Measurements from ENCODE around the gene ATP5MC2. TPM values are rescaled to one million over a fixed set of nuclear protein-coding genes. Genes with fewer than 3 reads are reported as not detected.
A peak's percentile ranks its signal among the peaks of the same experiment; 100 is the strongest.
"Not testable (repeated sequence)": the region's sequence is repeated elsewhere in the genome, so short reads cannot be mapped to it uniquely, and the experiment has no call there.

Gene ATP5MC2
- total RNA-seq, 2 experiments from 2014 or later, result 274 to 286 TPM

DNA sequence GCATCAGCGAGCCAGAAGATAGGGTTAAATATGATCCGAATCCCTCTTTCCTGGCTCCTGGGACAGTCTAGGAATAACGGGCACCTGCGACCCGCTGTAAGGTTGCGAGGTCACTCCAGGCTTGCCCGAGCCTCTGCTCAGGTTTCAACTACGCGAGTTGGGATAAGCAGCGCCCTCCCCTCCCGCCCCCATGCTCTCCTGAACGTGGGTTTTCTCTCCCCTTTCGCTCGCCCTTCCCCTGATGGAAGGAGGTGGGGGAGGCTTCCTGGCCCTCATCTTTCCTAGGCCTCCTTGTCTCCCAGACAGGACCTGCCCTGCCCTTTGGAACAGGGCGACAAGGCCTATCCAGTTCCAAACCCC is 753 bp upstream of the ATP5MC2 start:
- peaks cover 29% of the 10 kb centered on the region for H3K4me1 Mint-ChIP-seq
- peak overlapping the region; percentile 95 for H3K27ac Mint-ChIP-seq
- DNase-seq, result peak; percentile 12
- peak overlapping the region; percentile 95 for H3K4me3 Mint-ChIP-seq
- peaks cover 21% of the 10 kb centered on the region for H3K36me3 Mint-ChIP-seq
- H3K9me3 Mint-ChIP-seq, result no peaks in the 10 kb centered on the region
- peaks cover 24% of the 10 kb centered on the region for H3K27me3 Mint-ChIP-seq

- Mint-ChIP-seq H3K4me1 (peaks cover 34% of the 10 kb centered on the region), H3K36me3 (peaks cover 30% of the 10 kb centered on the region), H3K9me3 (no peaks in the 10 kb centered on the region), H3K27ac (peak overlapping the region; percentile 95), H3K4me3 (peak overlapping the region; percentile 95), H3K27me3 (peaks cover 24% of the 10 kb centered on the region)
- no peak for DNase-seq
These were observed 744 bp downstream of the ATP5MC2 start for GRCh38 chr12:53674977-53675700.

GRCh38 chr12:53670971-53671370 is 4.9 kb downstream of the ATP5MC2 start:
- H3K9me3 Mint-ChIP-seq, result no peaks in the 10 kb centered on the region
- no peak for DNase-seq
- no peak overlapping the region for H3K4me3 Mint-ChIP-seq
- no peak overlapping the region for H3K27ac Mint-ChIP-seq
- peaks cover 29% of the 10 kb centered on the region for H3K4me1 Mint-ChIP-seq
- H3K36me3 Mint-ChIP-seq, result peaks cover 45% of the 10 kb centered on the region
- no peaks in the 10 kb centered on the region for H3K27me3 Mint-ChIP-seq

GRCh38 chr12:53670308-53670707 is 5.6 kb downstream of the ATP5MC2 start:
- no peak for DNase-seq
- no peaks in the 10 kb centered on the region for H3K9me3 Mint-ChIP-seq
- H3K4me3 Mint-ChIP-seq, result no peak overlapping the region
- no peak overlapping the region for H3K27ac Mint-ChIP-seq
- peaks cover 50% of the 10 kb centered on the region for H3K36me3 Mint-ChIP-seq
- H3K4me1 Mint-ChIP-seq, result peaks cover 29% of the 10 kb centered on the region
- H3K27me3 Mint-ChIP-seq, result no peaks in the 10 kb centered on the region

GRCh38 chr12:53667080-53667479 is 8.8 kb downstream of the ATP5MC2 start:
- H3K4me3 Mint-ChIP-seq, result no peak overlapping the region
- DNase-seq, result no peak
- no peaks in the 10 kb centered on the region for H3K27me3 Mint-ChIP-seq
- H3K27ac Mint-ChIP-seq, result no peak overlapping the region
- H3K4me1 Mint-ChIP-seq, result peaks cover 9% of the 10 kb centered on the region
- H3K9me3 Mint-ChIP-seq, result no peaks in the 10 kb centered on the region
- peaks cover 41% of the 10 kb centered on the region for H3K36me3 Mint-ChIP-seq

GRCh38 chr12:53664936-53665335 is 10.9 kb downstream of the ATP5MC2 start:
- Mint-ChIP-seq H3K27ac (peak overlapping the region; percentile 2), H3K36me3 (peaks cover 35% of the 10 kb centered on the region)

GRCh38 chr12:53664191-53664590 is 11.7 kb downstream of the ATP5MC2 start:
- Mint-ChIP-seq H3K36me3 (peaks cover 28% of the 10 kb centered on the region), H3K9me3 (no peaks in the 10 kb centered on the region), H3K27ac (peak overlapping the region; percentile 2), H3K4me3 (no peak overlapping the region), H3K27me3 (no peaks in the 10 kb centered on the region), H3K4me1 (no peaks in the 10 kb centered on the region)
- DNase-seq, result no peak

More at GRCh38 chr12:53664936-53665335, 10.9 kb downstream of the ATP5MC2 start:
- Mint-ChIP-seq H3K27me3 (no peaks in the 10 kb centered on the region), H3K9me3 (no peaks in the 10 kb centered on the region), H3K4me3 (no peak overlapping the region), H3K4me1 (peaks cover 3% of the 10 kb centered on the region)
- no peak for DNase-seq

DNA sequence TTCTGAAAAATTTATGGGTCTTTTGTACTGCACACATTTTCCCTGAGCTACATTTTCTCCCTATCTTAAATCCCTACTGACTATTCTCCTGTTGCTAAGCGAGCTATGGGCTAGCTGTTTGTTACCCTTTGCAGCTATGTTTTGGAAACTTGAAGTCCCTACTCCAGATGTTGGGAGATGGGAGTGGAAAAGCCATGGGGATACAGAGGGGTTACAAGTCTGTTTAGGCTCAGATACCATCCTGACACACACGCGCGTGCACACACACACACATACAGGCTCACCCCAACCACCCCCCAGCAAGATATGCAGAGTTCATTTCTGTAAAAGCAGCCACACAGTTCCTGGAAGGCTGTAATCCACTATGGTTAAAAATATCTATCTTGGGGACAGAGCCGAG is 15.8 kb downstream of the ATP5MC2 start:
- no peaks in the 10 kb centered on the region for H3K9me3 Mint-ChIP-seq
- H3K27me3 Mint-ChIP-seq, result no peaks in the 10 kb centered on the region
- no peak overlapping the region for H3K27ac Mint-ChIP-seq
- no peak for DNase-seq
- H3K4me3 Mint-ChIP-seq, result no peak overlapping the region
- no peaks in the 10 kb centered on the region for H3K4me1 Mint-ChIP-seq
- H3K36me3 Mint-ChIP-seq, result peaks cover 17% of the 10 kb centered on the region

GRCh38 chr12:53659571-53659981 is 16.3 kb downstream of the ATP5MC2 start:
- no peaks in the 10 kb centered on the region for H3K27me3 Mint-ChIP-seq
- H3K27ac Mint-ChIP-seq, result no peak overlapping the region
- no peaks in the 10 kb centered on the region for H3K4me1 Mint-ChIP-seq
- H3K36me3 Mint-ChIP-seq, result peaks cover 16% of the 10 kb centered on the region
- no peaks in the 10 kb centered on the region for H3K9me3 Mint-ChIP-seq
- no peak for DNase-seq
- no peak overlapping the region for H3K4me3 Mint-ChIP-seq

- Mint-ChIP-seq H3K27me3 (no peaks in the 10 kb centered on the region), H3K9me3 (no peaks in the 10 kb centered on the region), H3K4me3 (no peak overlapping the region), H3K4me1 (no peaks in the 10 kb centered on the region), H3K27ac (no peak overlapping the region), H3K36me3 (peaks cover 12% of the 10 kb centered on the region)
- DNase-seq, result no peak
These were observed 16.8 kb downstream of the ATP5MC2 start for GRCh38 chr12:53659011-53659551.

DNA sequence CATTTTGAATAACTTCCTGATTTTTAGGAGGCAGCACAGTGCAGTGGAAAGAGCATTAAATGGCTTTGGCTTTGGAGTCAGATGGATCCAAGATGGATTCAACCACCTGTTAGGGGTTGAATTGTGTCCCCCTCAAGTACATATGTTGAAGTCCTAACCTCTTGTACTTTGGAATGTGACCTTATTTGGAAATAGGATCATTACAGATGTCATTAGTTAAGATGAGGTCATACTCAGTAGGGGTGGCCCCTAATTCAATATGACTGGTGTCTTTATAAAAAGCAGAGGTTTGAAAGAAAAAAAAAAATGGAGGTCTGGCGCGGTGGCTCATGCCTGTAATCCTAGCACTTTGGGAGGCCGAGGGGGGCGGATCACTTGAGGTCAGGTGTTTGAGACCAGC is 18.8 kb downstream of the ATP5MC2 start:
- H3K9me3 Mint-ChIP-seq, result no peaks in the 10 kb centered on the region
- no peaks in the 10 kb centered on the region for H3K4me1 Mint-ChIP-seq
- no peak for DNase-seq
- H3K27me3 Mint-ChIP-seq, result no peaks in the 10 kb centered on the region
- no peak overlapping the region for H3K27ac Mint-ChIP-seq
- H3K36me3 Mint-ChIP-seq, result peaks cover 6% of the 10 kb centered on the region
- H3K4me3 Mint-ChIP-seq, result no peak overlapping the region

- Mint-ChIP-seq H3K36me3 (no peaks in the 10 kb centered on the region), H3K4me3 (no peak overlapping the region), H3K27ac (no peak overlapping the region), H3K9me3 (no peaks in the 10 kb centered on the region), H3K4me1 (no peaks in the 10 kb centered on the region), H3K27me3 (no peaks in the 10 kb centered on the region)
- DNase-seq, result no peak
These were observed 22.3 kb downstream of the ATP5MC2 start for GRCh38 chr12:53653595-53653994.

DNA sequence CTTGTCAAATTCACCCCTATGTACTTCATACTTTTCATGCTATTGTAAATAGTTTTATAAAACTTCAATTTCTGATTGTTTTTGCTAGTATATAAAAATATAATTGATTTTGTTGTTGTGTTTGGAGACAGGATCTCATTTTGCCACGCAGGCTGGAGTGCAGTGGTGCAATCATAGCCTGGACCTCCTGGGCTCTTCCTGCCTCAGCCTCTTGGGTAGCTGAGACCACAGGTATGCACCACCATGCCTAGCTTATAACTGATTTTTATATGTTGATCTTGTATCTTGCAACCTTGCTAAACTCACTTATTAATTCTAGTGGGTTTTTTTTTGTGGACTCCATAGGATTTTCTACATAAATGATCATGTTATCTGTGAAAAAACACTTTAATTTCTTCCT is 23.5 kb downstream of the ATP5MC2 start:
- H3K27me3 Mint-ChIP-seq, result no peaks in the 10 kb centered on the region
- H3K9me3 Mint-ChIP-seq, result no peaks in the 10 kb centered on the region
- H3K4me1 Mint-ChIP-seq, result no peaks in the 10 kb centered on the region
- H3K4me3 Mint-ChIP-seq, result no peak overlapping the region
- DNase-seq, result no peak
- no peaks in the 10 kb centered on the region for H3K36me3 Mint-ChIP-seq
- H3K27ac Mint-ChIP-seq, result no peak overlapping the region

- Mint-ChIP-seq H3K4me1 (no peaks in the 10 kb centered on the region), H3K27ac (no peak overlapping the region), H3K27me3 (no peaks in the 10 kb centered on the region)
These were observed 24.1 kb downstream of the ATP5MC2 start for GRCh38 chr12:53651737-53652136.

GRCh38 chr12:53646300-53646699 is 29.6 kb downstream of the ATP5MC2 start:
- H3K4me3 Mint-ChIP-seq, H3K9me3 Mint-ChIP-seq, DNase-seq, H3K27me3 Mint-ChIP-seq, H3K27ac Mint-ChIP-seq, H3K4me1 Mint-ChIP-seq, H3K36me3 Mint-ChIP-seq: not testable (repeated sequence)

More at GRCh38 chr12:53651737-53652136, 24.1 kb downstream of the ATP5MC2 start:
- Mint-ChIP-seq H3K4me3 (no peak overlapping the region), H3K36me3 (no peaks in the 10 kb centered on the region), H3K9me3 (no peaks in the 10 kb centered on the region)
- no peak for DNase-seq

- Mint-ChIP-seq H3K27ac (no peak overlapping the region), H3K36me3 (peaks cover 1% of the 10 kb centered on the region), H3K27me3 (no peaks in the 10 kb centered on the region), H3K4me3 (no peak overlapping the region), H3K9me3 (peaks cover 2% of the 10 kb centered on the region), H3K4me1 (no peaks in the 10 kb centered on the region)
- no peak for DNase-seq
These were observed 30.7 kb downstream of the ATP5MC2 start for GRCh38 chr12:53645165-53645564.

Data from activated naive CD8-positive, alpha-beta T cell treated with anti-CD3 and anti-CD28 coated beads for 36 hours (primary cell).